Occipital lobe (tissue), 2 donors: ENCODE data around the gene ARPP19. TPM values are rescaled to one million over a fixed set of nuclear protein-coding genes. Genes with fewer than 3 reads are reported as not detected.
"Not testable (repeated sequence)": the region's sequence is repeated elsewhere in the genome, so short reads cannot be mapped to it uniquely, and the experiment has no call there.

Experiments used
- DNase-seq: peaks from one replicate; lab custom pipeline; 2025; lab: John Stamatoyannopoulos, UW
- total RNA-seq: library from RNA; depleted of rRNA; stranded (reverse); fragments of >200 nt; gene quantifications from one replicate; pipeline ENCODE4 v1.2.3, GENCODE V29; 2014

Gene ARPP19, protein sequence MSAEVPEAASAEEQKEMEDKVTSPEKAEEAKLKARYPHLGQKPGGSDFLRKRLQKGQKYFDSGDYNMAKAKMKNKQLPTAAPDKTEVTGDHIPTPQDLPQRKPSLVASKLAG
- total RNA-seq: 192 TPM

DNA sequence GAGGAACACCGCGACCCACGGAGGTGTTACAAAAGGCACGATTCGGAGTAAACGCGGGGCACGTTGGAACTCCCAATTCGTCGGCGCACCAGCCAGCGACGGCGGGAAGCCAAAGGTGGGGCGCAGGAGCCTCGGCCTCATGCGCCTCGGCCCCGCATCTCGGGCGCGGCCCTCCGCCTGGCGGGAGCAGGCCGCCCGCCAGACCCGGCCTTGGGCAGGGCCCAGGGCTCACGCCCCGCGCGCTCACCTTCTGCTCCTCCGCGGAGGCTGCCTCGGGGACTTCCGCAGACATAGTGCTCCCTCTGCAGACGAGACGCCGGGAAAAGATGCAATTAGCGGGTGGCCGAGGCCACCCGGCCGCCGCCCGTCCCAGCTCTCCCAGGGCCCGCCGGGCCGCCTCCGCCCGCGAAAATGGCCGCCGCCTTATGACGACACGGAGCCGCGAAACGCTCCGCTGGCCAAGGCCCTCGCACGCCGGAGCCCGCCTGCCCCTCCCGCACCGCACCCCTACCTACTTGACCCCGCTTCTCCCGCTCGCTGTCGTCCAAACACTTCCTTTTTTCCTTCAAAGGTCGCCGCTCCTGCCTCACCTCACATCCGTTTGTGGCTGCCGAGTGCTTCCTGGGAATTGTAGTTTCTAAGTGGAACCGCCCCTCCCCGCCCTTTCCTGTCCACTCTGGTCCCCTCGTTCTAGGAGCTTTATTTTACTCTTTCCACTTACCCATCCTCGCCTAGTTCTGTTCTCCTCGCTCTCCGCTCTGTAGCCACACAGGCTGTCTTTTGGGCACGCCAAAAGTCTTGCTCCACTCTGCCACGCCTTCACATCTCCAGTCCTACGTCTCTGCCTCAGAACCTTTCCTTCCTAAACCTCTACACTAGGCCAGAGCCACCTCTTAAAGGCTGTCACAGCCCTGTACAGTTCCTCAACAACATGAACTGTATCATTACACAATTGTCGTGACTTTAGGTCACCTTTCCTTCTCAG, at the start of gene ARPP19:
Gene ARPP19 (minus strand): TSS at position 430 of the 985 bp plus-strand sequence. CDS start 138 bp downstream, at position 292.
- peak; percentile 89 for DNase-seq

DNA sequence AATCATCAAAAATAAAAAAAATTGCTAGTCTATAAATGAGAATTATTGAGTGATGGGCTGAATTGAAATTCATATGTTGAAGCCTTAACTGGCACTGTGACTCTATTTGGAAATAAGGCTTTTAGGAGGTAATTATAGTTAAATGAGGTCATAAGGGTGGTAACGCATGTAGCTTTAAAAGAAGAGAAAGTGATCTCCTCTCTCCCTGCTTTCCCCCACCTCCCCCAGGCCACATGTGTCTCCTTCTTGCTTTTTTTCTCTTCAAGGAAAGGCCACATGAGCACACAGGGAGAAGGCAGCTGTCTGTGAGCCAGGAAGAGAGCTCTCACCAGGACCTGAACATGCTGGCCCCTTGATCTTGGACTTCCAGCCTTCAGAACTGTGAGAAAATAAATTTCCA, 48.2 kb upstream of the ARPP19 start:
- DNase-seq: no peak

DNA sequence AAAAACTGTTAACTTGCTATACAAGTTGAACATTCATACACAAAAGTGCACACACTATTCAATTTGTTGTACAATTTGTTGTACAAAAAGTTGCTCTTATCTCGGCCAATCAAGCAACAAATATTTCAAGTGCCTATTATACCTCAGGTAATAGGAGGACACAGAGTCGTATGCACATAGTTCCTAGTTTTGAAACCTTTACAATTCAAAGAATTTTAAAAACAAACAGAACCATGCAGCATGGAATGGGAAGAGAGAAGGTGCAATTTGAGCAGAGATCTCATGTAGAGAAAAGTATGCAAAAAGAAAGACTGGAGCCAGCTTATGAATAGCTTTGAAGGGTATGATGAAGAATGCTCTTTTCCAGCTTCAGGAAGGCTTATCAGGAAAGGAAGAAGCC, 46.5 kb upstream of the ARPP19 start:
- no peak for DNase-seq

DNA sequence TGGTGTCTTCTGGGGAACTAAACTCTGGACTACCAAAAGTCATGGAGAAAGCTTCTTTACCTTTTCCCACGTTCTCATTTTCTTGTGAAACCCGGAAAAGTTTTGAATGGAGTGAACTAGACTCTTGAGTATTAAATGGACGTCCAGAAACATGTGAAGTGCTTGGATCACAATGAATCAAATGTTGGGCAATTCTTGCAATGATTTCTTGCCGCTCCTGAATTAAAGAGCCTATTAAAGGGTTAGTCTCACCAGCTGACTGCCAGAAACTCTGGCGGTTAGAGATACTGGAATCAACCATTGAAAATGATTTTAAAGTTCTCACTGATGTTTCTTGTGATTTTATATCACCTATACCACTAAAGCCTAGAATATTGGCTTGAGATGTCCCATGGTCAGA, 40.8 kb upstream of the ARPP19 start:
- no peak for DNase-seq

DNA sequence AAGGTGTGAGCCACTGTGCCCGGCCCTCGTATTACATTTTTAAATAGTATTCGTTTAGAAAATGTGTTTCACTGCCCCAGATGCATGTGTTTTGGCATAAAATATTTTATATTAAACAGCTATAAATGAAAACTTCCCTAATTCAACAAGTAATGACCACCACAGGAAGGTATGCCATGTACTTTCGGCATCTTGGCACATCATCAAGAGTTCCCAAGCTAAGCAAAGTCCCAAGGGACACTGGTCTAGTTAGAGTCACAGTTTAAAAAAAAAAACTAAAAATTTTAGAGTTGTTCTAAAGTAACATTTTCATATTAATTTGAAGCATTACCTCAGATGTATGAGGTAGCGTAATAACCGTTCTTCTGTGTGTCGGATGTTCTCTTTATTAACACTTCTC, 15.6 kb upstream of the ARPP19 start:
- DNase-seq: no peak

DNA sequence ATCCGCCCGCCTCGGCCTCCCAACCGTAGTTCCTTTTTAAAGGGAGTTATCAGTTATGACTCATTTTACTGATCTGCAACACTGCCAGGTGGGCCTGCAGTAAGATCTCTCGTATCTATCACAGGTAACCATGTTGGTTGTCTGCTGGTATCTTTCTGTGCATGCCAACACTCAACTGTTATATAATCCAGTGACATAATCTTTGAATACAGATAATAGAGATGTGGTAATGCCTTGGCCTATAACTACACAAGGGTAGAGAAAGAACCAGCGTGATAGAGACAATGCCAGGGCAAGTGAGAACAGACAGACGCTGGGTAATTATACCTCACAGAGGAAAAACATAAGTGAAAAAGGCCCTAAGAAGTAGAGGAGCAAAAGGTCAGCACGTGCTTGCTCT, 11.0 kb upstream of the ARPP19 start:
- DNase-seq: no peak

DNA sequence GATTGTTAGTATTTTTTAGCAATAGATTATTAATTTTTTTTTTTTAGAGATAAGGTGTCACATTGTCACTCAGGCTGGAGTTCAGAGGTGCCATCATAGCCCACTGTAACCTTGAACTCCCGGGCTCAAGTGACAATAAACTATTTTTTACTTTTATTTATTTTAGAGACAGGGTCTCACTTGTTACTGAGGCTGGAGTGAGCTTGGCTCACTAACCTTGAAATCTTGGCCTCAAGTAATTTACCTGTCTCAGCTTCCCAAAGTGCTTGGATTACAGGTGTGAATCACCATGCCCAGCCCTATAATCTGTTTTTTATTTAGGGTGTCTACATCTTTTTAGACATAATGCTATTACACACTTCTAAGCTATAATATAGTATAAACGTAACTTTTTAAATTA, 7.9 kb upstream of the ARPP19 start:
- no peak for DNase-seq

DNA sequence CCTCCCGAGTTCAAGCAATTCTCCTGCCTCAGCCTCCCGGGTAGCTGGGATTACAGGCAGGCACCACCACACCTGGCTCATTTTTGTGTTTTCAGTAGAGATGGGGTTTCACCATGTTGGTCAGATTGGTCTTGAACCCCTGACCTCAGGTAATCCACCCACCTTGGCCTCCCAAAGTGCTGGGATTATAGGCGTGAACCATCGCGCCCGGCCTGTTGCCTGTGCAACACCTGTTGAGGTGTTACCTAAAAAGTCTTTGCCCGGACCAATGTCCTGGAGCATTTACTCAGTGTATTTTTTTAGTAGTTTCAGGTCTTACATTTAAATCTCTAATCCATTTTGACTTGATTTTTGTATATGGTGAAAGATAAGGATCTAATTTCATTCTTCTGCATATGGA, 6.7 kb upstream of the ARPP19 start:
- not testable (repeated sequence) for DNase-seq

DNA sequence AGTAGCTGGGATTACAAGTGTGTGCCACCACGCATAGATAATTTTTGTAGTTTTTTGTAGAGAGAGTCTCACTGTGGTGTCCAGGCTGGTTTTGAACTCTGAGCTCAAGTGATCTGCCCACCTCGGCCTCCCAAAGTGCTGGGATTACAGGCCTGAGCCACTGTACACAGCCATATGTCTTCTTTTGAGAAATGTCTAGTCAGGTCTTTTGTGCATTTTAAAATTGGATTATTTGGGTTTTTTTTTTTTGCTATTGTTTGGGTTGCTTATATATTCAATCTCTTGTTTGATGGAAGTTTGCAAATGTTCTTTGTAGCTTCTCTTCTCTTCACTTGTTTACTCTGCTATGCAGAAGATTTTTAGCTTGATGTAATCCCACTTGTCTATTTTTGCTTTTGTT, 6.2 kb upstream of the ARPP19 start:
- no peak for DNase-seq

DNA sequence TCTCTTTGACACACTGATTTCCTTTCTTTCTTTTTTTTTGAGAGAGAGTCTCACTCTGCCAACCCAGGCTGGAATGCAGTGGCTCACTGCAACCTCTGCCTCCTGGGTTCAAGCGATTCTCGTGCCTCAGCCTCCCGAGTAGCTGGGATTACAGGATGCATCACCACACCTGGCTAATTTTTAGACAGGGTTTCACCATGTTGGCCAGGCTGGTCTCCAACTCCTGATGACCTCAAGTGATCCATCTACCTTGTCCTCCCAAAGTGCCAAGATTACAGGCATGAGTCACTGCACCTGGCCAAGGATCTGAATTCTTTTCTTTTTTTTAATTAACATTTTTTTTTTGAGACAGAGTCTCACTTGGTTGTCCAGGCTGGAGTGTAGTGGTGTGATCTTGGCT, 5.8 kb upstream of the ARPP19 start:
- DNase-seq: not testable (repeated sequence)

DNA sequence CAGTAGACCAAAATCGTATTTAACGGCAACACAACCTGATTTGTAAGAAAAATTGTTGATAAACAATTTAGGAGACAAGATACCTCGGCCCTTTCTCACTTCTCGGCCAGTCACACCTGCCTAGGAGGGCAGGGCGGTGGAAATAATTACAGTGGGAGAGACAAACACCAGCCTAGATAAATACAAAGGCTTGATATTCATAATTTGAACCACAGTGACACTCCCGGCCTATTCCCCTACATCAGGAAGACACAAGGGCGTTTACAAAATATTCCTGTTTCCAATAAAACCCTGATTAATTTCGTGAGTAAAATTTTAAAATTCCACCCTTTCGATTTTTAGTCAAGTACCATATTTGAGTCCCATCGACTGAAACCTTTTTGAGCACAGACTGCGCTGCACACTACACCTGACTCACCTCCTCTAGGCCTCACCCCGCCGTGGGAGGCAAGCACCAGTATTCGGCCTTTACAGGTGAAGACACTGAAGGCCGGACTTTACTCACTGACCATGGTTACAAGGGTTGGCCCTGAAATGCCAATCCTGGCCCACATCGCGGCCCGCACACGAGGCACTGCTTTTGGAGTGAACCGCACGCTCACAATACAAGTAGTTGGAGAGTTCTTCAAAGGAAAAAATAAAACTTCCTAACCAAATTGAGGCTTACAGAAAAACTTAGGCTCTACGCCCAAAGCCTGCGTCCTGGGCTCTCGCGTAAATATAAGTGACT, 794 bp downstream of the ARPP19 start:
- no peak for DNase-seq

DNA sequence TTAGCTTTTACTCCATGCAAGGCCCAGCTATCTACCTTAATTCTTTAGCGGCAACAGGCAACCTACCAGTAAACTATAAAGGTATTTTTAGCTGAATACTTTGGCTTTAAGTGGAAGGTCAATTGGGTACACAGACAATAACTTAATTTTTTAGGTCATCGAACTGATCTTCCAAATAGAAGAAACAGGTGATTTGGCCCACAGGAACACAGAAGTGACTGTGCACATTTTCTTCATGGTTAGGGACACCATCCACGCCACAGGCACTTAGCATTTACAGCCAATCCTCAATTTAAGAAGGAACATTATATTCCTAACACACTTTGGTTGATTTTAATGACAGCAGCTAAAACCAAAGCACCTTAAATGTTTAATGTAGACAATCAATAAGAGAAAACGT, 1.9 kb downstream of the ARPP19 start:
- no peak for DNase-seq

DNA sequence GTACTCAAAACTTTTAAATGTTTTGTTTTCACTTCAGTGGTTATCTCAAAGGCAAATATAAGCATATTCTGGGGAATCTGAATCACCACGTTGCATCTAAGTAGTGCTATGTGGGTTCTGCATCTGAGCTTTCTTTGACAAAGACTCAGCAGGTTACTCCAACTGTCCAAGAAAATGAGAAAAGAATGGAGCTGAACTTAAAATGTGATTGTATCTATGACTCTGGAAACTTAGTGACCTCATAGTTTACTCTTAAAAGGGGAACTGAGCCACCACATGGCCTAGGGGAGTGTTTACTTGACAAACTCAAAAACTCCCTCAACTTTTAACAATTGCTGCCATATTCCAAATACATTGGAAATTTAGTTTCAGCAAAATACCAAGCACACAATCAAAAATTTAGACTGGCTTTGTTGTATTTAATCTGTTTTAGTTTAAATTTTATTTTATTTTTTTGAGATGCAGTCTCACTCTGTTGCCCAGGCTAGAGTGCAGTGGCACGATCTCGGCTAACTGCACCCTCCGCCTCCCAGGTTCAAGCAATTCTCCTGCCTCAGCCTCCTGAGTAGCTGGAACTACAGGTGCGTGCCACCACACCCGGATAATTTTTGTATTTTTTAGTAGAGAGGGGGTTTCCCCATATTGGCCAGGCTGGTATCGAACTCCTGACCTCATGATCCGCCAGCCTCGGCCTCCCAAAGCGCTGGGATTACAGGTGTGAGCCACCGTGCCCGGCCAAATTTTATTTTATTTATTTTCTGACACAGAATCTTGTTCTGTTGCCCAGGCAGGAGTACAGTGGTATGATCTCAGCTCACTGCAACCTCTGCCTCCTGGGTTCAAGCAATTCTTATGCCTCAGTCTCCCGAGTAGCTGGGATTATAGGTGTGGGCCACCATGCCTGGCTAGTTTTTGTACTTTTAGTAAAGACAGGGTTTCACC, 3.1 kb downstream of the ARPP19 start:
- DNase-seq: not testable (repeated sequence)

DNA sequence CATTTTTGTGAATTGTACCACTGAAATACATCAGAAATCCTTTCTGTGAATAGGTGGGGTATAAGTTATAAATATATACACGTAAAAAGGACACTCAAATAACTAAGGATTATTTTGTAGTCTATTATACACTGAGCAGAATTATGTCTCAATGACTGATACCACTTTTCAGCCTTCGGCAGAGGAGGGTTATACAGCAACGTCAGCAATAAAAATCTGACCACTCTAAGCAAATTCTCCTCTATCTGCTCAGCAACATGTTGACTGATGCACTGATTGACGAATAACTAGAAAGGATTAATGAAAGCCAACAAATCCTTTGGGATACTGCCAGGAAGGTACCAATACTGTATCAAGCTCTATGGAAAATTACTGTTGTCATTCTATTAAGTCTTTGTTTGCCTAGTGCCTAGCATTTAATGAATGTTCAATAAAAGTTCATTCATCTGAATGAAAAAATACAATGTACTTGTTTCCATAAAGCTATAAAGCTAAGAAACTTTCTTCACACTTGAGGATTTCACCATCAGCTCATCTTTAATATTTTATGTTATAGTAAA, 5.2 kb downstream of the ARPP19 start:
- no peak for DNase-seq

DNA sequence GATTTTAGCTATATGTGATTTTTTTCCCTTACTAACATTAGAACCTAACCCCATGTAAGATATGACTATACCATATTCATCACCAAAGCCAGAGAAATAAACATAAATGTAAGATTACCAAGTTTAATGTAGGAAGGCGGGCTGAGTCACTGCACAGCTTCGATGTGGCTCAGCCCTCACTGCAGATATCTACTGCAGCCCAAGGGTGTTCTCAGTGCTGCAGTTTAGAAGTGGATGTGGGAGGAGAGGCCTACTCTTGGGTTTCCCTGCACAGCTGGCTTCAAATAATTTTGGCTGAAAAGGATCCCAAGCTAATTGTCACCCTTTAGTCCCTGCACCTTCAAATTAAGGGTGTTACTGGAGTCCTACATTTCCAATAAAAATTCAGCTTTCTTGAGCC, 9.3 kb downstream of the ARPP19 start:
- DNase-seq: peak; percentile 28

DNA sequence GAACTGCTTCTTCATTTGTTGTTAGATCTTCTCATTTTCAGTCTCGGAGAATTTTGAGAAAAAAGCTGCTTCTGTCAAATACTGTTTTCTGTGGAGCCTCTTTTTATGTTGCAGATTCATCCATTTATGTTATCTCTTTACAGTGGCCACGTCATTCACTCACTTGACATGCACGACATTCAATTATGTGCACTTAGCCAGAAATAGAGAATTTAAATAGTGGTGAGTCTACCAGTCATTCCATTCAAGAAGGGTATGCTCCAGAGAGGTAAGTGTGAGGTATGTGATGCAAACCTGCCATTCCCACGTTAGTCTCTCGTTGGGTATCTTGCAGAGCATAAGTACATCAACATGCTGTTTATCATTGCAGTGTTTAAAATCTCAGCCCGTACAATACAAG, 9.8 kb downstream of the ARPP19 start:
- no peak for DNase-seq

DNA sequence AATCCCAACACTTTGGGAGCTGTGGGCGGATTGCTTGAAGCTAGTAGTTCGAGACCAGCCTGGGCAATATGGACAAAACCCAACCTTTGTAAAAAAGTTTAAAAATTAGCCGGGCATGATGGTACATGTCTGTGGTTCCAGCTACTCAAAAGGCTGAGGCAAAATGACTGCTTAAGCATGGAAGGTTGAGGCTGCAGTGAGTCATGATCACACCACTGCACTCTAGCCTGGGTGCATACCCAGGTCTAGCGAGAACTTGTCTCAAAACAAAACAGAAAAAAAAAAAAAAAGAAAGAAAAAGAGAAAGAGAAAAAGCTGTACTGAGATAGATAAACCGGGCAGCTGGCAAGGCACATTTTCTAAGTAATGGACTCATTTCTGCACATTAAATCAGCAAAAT, 10.6 kb downstream of the ARPP19 start:
- DNase-seq: no peak

DNA sequence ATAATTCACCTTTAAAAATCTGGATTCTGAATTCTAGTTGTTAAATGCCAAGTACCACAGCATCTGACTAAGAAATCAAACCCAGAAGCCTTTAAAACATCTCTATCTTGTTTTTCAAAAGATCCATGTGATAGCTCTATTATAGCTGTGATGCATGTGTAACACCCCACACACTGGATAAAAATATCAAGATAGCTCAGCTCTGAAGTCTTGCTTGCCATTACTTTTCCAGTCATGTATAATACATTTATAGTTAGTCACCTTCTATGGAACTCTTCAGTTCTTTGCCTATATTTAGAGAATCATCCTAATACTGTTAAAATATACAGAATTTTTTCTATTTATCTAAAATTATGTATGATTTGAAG, 11.6 kb downstream of the ARPP19 start:
- no peak for DNase-seq

DNA sequence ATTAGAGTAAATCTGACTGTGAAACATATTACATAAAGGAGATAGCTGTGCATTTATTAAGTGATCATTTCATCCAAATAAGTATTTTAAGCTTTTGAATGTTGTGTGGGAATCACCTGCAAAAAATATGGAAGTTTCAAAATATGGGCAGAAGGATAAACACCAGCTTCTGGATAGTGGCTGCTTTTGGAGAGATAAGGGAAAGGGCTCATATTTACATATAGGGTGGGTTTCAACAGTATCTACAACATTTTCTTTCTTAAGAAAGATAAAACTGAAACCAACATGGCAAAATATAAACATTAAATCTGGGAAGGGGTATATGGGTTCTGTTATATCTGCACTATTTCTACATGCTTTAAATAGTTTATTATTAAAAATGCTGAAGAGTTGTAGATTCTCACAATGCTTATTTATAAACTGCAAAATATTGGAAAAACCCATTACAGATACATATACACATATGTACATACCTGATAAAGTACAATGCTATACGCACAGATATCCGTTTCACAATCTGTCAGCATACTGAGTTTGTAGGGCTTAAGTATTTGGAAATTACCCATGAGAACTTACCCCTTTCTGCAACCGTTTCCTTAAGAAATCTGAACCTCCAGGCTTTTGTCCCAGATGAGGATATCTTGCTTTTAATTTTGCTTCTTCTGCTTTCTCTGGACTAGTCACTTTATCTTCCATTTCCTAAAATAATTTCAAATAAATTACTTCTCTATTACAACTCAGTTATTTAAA, 12.1 kb downstream of the ARPP19 start:
- no peak for DNase-seq

DNA sequence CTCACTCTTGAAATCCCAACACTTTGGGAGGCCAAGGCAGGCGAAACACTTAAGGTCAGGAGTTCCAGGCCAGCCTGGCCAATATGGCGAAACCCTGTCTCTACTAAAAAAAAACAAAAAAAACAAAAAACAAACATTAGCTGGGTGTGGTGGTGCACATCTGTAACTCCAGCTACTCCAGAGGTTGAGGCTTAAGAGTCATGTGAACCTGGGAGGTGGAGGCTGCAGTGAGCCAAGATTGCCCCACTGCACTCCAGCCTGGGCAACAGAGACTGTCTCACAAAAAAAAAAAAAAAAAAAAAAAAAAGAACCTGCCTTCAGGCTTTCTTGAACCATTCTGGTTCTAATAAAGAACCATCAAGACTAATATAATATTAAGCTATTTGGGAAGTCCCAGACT, 16.5 kb downstream of the ARPP19 start:
- DNase-seq: no peak
